SK-N-SH treated with all-trans-retinoic acid at 6 μM for 48 hours (cell line): ENCODE data around the gene CDS1.

Source experiments
- RARB ChIP-seq: fragments of 250-450 bp; sonication (Bioruptor Pico); IDR thresholded peaks from 2 replicates; pipeline ENCODE4 v1.8.0; 2021; ENCODE audit warnings: mild to moderate bottlenecking, moderate library complexity
- ZFP3 ChIP-seq: fragments of 250-450 bp; sonication (Bioruptor Pico); IDR thresholded peaks from 2 replicates; pipeline ENCODE4 v1.5.0; 2020; ENCODE audit warnings: mild to moderate bottlenecking, moderate library complexity
- TF ChIP-seq, protein P1 (sequence below): fragments of 250-450 bp; sonication (Bioruptor Pico); IDR thresholded peaks from 2 replicates; pipeline ENCODE4 v1.8.0; 2020; ENCODE audit warnings: mild to moderate bottlenecking, moderate library complexity, borderline replicate concordance

DNA sequence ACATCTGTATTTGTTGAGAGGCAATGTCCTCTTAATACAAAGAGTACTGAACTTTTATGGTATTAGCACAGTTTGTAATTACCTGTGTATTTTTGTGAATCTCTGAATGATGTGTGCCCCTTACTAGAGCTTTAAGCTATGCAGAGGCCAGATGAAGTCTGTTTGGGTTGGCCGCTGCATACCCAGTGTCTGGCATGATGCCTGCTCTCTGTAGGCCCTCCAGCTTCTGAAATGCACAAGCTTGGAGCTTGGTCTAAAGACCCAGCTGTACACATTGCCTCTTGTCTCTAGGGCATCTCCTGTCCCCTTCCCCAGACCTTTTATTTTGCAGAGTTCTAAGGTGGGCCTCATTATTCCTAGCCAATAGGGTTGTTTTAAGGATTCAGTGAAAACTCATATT is 68.6 kb downstream of the CDS1 start:
- TF ChIP-seq, protein P1, sequence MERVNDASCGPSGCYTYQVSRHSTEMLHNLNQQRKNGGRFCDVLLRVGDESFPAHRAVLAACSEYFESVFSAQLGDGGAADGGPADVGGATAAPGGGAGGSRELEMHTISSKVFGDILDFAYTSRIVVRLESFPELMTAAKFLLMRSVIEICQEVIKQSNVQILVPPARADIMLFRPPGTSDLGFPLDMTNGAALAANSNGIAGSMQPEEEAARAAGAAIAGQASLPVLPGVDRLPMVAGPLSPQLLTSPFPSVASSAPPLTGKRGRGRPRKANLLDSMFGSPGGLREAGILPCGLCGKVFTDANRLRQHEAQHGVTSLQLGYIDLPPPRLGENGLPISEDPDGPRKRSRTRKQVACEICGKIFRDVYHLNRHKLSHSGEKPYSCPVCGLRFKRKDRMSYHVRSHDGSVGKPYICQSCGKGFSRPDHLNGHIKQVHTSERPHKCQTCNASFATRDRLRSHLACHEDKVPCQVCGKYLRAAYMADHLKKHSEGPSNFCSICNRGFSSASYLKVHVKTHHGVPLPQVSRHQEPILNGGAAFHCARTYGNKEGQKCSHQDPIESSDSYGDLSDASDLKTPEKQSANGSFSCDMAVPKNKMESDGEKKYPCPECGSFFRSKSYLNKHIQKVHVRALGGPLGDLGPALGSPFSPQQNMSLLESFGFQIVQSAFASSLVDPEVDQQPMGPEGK: no peak
- TF ChIP-seq RARB (CRISPR knock-in tag) (no peak), ZFP3 (CRISPR knock-in tag) (no peak)
